GM15510 (cell line): Measurements from ENCODE around the gene FAM171A1.

ENCODE experiments used
- POLR2A ChIP-seq: IDR thresholded peaks from 3 replicates; pipeline ENCODE4 v1.6.1; 2011; ENCODE audit warnings: borderline replicate concordance; ENCODE audit not compliant: insufficient read length; ENCODE audit errors: extremely low read depth

The FAM171A1 gene

DNA sequence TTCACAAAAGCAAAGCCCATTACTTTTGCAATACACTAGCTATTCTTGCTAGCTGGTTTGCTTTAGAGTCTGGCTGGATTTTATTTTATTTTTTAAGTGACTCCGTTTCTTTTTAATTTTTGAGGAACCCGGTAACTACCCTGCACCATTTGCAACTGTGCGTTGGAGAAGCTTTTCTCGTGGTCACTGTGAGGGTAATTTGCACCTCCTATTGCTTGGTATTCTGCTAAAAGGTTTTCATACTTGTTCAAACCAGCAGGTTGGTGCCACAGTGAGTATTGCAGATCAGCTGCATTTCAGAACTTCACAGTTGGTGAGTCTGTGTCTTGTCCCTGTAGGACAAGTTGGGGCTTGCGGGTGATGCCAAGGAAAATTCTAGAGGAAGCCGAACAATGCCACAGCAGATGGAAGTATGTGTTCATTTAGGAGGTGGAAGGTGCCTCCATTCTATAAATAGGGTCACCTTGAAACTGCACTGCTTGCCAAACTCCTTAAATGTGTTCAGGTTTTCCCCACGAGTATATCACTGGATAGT lies 198.7 kb downstream of the FAM171A1 start:
- TF ChIP-seq POLR2A: no peak

DNA sequence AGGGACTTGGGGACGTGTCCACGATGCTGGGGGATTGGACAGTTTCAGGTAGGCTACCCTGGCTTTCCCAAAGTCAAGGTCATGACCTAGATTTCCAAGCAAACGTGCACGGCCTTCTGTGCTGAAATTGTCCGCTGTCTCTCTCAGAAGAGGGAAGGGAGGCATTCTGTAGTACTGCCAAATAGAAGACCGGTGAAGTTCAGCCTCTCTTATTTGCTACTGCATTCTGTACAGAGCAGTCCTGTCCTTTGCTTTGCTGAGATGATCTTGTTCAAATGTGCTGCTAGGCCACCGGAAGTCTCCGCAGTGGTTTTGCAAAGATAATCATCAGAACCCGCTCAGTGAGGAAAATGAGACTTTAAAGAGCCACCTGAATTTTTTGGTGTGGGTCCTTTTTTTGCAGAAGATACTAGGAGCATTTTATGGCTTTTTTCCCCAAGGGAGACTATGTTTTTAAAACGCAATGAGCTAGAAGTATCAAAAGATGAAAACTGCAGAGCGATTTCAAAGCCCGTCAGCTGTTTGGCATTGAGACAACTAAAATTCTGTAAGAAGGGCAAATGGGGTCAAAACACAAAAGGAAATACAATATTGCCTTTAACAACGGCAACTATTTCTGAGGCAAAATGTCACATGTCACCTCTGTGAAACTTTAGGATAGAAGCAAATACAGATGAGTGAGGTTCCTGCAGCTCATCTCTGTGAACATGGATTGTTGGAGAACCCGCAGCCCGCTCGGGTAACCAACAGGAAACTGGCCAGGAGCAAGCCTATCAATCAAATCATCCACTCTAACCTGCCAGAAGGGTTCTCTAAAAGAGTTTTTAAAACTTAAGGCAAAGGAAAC lies 201.3 kb downstream of the FAM171A1 start:
- TF ChIP-seq POLR2A: no peak

DNA sequence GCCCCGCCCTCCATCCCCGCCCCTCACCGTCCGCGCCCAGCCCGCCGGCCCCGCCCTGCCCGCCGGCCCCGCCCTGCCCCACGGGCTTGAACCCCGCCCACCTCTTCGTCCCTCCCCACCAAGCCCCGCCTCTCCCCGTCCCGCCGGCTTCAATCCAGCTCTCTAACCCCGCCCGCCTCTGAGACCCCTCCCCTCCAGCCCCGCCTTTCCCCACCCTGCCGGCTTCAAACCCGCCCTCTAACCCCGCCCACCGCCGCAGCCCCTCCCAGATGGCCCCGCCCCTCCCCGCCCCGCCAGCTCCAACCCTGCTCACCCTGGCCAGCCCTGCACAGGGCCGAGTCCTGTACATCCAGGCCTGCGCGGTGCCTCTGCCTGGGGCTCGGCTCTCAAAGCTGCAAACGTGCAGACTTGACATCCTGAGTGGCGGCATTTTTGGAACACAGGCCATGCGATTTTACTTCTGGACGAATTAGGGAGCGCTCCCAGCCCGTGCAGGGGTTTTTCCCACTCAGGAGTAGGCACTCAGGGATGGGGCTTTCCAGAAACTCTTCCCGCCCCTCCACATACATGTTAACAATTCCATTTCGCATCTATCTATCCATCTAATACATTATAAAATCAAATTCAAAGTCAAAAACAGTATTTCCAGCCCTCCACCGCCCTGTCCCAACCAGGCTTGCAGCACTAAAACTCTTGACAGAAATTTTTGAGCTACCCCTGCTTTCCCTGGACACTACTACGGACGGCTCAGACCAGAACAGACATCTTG lies 202.1 kb downstream of the FAM171A1 start:
- no peak for TF ChIP-seq POLR2A

DNA sequence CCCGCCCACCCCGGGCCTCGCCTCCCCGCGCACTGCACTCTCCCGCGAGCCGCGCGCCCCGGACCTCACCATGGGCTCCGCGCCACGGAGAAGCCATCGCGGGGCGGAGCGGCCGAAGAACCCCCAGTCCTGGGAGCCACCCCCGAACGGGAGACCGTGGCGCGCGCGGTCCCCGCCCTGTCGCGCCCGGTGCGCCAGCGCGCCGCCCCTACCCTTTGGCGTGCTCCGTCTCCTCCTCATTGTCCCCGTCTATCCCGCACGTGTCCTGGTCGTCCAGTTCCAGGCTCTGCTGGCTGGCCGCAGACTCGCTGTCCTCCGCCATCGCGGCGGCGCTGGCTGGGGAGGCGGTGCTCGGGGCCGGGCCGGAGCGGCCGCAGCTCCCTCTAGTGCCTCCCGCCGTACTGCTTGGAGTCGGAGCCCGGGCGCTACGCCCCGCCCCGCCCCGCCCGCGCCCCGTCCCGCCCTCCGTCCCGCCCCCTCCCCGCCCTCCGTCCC lies 202.8 kb downstream of the FAM171A1 start, which contains the start of gene NMT2:
Gene NMT2, minus strand, starts transcription at position 403 of the 495 bp plus-strand sequence. Its CDS starts 81 bp downstream, at position 322.
- peak; percentile 87 for TF ChIP-seq POLR2A

DNA sequence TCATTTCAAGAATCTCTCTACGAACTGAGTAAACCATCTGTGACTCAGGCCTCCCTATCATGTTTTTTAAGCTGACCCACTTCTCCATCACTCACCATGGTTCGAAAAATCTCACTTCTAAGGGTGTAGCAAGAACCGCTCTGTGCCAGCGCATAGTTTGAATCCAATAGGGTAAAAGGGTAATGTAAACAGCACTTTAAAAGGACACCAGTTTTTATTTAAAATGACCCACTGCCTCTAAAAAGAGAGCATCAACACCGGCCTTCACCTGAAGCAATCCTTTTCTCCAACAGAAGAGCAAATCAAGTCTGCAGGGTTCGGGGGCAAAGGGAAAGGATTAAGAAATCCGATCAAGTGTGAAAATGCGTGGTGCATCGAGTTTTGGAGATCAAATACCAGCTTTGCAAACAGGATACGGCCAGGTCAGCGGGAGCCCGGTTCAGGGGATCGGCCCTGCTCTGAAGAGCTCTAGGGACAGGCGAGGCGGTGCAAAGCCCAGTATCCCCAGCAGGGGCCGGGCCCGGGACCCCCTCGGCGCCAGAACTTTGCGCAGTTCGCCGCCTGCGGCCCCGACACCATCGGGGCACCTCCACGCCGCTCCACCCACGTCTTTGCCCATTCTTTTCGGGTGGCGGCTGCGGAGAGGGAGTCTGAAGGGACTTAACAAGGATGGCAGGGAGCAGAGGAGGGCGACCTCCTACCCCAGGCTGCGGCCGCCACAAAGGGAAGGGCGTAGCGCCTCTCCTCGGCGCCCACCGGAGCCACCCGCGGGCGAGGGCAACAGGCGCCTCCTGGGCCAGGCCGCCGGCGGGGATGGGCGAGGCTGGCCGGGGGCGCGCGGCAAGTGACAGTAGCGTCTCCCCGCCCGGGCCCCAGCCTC lies 203.4 kb downstream of the FAM171A1 start:
- TF ChIP-seq POLR2A: no peak

DNA sequence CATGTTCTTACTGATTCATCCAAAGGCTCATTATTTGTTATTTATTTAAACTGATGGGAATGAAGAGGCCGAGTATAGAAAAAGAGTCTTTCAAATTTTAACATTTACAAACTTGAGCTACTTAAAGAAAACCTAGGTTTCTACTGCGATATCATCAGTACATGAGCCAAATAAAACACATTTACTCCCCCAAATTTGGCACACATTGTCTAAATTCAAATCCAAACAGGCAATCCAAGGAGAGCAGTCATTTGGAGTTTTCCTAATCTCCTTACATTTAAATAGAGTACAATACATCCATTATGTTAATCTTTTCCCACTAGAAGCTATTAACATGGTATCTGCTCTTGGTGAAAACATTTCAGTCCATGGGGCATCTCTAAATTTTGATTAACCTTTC lies 204.8 kb downstream of the FAM171A1 start:
- no peak for TF ChIP-seq POLR2A

DNA sequence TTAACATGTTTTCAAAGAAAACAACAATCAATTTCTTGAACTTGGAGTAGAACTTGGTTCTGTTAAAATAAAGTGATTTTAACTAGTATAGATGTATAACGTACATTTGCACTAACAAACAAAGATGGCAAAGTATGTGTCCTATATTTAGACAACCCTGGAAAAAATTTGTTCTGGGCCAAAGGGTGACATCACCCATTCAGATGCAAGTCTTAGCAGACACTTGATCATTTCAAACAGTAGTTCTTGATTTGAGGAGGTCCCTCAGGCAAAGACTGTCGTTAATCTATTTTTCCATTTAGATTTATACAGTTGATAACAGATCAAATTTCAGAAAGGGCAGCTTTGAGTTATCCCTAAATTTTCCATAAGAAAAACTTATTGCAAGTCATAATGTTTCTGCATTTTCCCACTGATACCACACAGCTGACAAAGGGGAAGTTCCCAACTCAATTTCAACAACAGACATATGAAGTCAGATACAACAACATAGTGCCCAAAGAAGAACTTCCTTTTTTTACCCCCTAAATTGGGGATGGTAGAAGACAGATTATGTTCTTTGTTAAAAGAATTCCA lies 207.7 kb downstream of the FAM171A1 start:
- TF ChIP-seq POLR2A: no peak
